GM18867 (cell line): ENCODE data around the gene PRRG3.
"Not testable (repeated sequence)": the region's sequence is repeated elsewhere in the genome, so short reads cannot be mapped to it uniquely, and the experiment has no call there.

ENCODE experiments used
- ATAC-seq: cut with Tn5 transposase; IDR thresholded peaks from one replicate; pipeline ENCODE4 v1.9.1; 2021; ENCODE audit warnings: mild to moderate bottlenecking, moderate library complexity; ENCODE audit not compliant: unreplicated experiment

The PRRG3 gene

GRCh38 chrX:151694661-151695582 lies at the start of gene PRRG3:
PRRG3 (plus strand) TSS chrX:151695458; CDS start chrX:151698815, 3,357 bp downstream.
- no peak for ATAC-seq

GRCh38 chrX:151675121-151675746 lies 20.0 kb upstream of the PRRG3 start:
- no peak for ATAC-seq

DNA sequence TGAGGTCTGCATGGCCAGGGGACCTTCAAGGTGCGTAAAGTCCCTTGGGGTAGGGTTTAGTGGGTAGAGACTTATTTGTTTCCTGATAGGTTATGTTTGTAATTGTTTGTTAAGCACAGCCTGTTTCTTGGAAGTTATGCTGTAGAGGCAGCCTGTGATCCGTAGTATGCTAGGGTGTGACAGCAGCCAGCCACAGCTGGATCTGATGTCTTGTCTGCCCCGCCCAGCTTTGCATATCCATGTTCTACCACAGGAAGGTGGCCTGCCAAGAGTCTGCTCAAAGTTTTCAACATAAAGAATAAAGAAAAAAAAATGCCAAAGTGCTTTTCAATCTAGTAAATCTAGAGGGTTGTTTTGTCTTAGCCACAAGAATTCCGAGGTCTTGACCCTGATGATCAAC lies 19.1 kb upstream of the PRRG3 start:
- no peak for ATAC-seq

DNA sequence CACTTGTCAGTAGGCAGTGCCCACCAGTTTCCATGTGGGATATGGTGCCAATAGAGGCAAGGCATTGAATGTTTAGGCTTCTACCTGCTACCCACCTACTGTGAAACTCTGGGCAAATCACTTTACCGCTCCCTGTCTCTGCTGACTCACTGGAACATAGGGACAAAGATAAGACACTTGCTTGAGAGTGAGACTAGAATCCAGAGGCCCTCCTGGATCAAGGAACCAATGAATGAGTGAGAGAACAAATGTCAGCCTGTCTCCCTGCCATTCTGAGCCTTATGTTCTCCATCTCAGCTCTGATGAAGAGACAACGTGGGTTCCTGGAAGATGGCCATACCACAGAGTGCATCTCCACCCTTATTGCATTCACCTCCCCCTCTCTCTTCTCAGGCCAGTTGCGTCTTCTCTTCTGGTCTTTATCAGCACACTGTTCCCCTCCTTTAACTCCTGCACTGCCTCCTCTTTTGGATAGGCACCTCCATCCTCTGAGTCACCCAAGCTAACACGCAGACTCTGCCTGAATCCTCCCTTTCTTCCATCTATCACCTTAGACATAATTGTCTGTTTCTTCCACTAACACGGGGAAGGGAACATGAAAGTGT lies 15.4 kb upstream of the PRRG3 start:
- no peak for ATAC-seq

GRCh38 chrX:151680805-151681204 lies 14.5 kb upstream of the PRRG3 start:
- ATAC-seq = peak; percentile 97

DNA sequence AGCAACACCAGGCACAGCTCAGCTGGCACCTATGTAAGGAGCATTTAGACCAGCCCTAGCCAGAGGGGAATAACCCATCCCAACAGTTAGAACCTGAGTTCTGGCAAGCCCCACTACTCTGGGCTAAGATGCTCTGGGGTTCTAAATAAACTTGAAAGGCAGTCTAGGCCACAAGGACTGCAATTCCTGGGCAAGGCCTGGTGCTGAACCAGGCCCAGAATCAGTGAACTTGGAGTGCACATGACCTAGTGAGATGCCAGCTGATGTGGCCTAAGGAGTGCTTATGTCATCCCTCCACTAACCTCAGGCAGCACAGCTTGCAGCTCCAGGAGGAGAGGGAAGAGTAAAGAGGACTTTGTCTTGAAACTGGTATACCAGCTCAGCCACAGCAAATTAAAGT lies 7.6 kb upstream of the PRRG3 start:
- no peak for ATAC-seq

GRCh38 chrX:151688695-151689094 lies 6.6 kb upstream of the PRRG3 start:
- ATAC-seq = no peak

GRCh38 chrX:151692825-151693224 lies 2.4 kb upstream of the PRRG3 start:
- no peak for ATAC-seq

DNA sequence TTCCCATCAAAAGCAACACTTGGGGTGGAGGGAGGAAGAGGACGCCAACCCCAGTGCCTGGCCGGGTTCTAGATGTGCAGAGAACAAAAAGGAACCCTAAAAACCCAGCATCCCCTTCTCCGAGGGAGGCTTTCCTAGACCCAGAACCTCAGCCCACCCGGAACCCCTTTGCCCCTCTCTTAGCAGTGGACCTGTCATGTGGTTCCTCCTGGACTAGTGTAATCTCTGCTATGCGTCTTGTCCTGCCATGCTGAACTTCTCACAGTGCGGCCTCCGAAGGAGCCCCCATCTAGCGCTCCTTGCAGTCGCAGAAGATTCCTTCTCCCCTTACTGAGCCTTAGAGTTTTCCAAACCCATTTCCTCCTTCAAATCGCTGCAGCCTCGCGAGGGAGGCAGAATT lies 1.1 kb upstream of the PRRG3 start:
- ATAC-seq = no peak

DNA sequence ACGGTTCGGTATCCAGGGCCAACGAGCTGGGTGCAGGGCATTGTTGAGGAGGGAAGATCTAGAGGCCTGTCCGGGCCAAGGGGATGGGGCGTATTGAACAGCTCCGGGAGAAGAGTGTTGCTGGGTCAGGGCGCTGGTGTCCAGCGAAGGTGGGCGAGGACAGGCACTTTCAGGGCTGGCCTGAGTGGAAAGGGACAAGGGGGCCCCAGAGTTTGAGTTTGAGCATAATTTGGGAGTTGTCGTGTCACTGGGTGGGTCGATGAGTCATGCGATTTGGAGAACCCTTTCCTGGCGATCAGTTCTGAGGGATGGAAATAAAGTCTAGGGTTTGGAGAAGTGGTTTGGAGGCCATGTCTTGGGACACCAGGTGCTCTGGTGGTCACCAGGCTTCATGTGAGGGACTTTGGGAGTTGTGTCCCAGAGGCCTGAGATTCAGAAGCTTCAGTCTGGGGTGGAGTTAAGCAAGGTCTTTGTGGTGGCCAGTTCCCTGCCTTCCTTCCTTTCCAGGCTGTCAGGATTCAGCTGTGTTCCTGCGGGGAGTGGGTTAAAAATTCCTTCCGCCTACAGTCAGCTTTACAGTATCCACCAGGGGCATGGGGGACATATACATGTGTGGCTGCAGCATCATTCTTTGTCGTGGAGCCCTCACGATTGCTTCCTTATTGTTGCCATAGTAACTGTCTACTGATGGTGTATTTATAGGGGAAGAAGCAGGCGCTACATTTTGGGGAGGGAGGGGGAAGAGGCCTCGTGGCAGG lies 504 bp downstream of the PRRG3 start:
- ATAC-seq = no peak

GRCh38 chrX:151697082-151697481 lies 1.8 kb downstream of the PRRG3 start:
- not testable (repeated sequence) for ATAC-seq

GRCh38 chrX:151697522-151697921 lies 2.3 kb downstream of the PRRG3 start:
- no peak for ATAC-seq

DNA sequence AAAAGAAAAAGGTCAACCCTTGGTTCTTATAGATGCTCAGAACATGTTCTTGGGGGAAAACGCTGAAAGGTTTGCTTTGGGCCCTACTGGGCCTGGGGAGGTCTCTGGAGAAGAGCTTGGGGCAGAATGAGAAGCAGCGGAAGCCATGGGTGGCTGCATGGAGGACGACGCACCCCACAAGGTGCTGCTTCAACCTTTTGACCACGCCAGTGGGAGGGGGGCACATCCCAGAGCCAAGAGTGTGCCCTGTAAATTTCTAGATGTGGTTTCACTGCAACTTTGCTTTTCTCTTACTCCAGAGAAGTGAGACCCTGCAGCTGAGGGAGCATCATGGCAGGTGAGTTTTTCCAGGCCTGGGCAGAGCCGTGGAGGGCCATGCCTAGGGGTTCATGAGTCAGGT lies 3.2 kb downstream of the PRRG3 start:
- no peak for ATAC-seq

DNA sequence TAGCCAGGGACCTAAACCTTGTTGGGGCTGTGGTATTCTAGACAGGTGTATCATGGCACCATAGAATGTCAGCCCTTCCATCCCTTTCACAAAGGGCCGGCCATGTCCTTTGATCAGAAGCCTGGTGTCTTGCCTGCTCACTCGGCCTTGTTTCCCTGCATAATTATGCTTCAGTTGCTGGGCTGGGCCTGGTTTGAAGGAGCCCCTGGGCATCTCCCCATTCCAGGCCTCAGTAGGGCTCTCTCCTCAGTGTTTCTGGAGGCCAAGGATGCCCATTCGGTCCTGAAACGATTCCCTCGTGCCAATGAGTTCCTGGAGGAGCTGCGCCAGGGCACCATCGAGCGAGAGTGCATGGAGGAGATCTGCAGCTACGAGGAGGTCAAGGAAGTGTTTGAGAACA lies 4.5 kb downstream of the PRRG3 start:
- ATAC-seq = no peak

GRCh38 chrX:151700581-151700980 lies 5.3 kb downstream of the PRRG3 start:
- no peak for ATAC-seq

GRCh38 chrX:151701071-151701470 lies 5.8 kb downstream of the PRRG3 start:
- ATAC-seq = no peak

GRCh38 chrX:151701531-151701930 lies 6.3 kb downstream of the PRRG3 start:
- ATAC-seq = no peak

GRCh38 chrX:151702026-151702714 lies 6.9 kb downstream of the PRRG3 start:
- ATAC-seq = no peak

DNA sequence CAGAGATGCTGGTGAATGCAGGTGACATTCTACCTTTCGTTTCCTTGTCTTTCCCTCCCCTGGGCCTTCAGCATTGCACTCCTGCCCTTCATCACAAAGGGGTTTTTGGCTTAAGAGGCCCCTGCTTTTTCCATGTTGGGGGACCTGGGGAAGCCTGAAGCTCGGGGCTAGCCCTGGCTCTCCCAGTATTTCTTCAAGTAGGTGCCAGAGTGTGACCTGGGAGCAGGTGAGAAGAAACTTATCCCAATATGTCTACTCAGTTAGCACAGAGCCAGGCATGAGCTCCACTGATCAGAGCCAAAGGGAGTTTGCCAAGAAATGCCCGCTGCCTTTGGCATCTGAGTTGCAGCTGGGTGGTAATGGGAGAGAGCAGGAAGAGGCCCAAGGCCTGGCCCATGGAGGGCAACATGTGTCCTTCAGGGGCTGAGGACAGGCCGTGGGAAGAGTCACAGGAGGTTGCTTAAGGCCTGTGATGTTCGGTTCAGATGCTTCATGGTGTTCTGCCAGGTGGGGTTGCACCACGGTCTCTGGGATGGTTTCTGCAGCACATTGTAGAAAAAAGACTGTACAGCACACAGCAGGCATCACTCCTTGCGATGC lies 7.6 kb downstream of the PRRG3 start:
- no peak for ATAC-seq

- ATAC-seq = no peak
Observed at GRCh38 chrX:151703487-151703886, 8.2 kb downstream of the PRRG3 start.
